Thymus (tissue), 11 donors: ENCODE measurements around the gene SPAAR. TPM values are rescaled to one million over a fixed set of nuclear protein-coding genes. Genes with fewer than 3 reads are reported as not detected.
"Not testable (repeated sequence)": the region's sequence is repeated elsewhere in the genome, so short reads cannot be mapped to it uniquely, and the experiment has no call there.

Experiments used
- DNase-seq, 9 donors: peaks; one replicate each; pipeline ENCODE4 v3.0.0-alpha.2; 2013; ENCODE audit warnings: low spot score in 9 of 9, low read depth in 6 of 9, missing footprints in 1 of 9
- H3K27ac ChIP-seq, 2 donors: one replicate each; pipeline ENCODE4 v1.5.1; 2013; ENCODE audit warnings: control low read depth in 1 of 2, low read depth in 1 of 2, low read length in 1 of 2, mild to moderate bottlenecking in 1 of 2, moderate library complexity in 1 of 2
- H3K27me3 ChIP-seq, 2 donors: one replicate each; pipeline ENCODE4 v1.5.1; 2013; ENCODE audit warnings: low read length in 1 of 2; ENCODE audit not compliant: control insufficient read depth in 2 of 2, insufficient read depth in 1 of 2
- H3K36me3 ChIP-seq, 2 donors: one replicate each; pipeline ENCODE4 v1.5.1; 2013; ENCODE audit warnings: low read length in 1 of 2, mild to moderate bottlenecking in 1 of 2, moderate library complexity in 1 of 2; ENCODE audit not compliant: control insufficient read depth in 2 of 2, insufficient read depth in 2 of 2
- H3K4me1 ChIP-seq, 2 donors: one replicate each; pipeline ENCODE4 v1.5.1; 2013; ENCODE audit warnings: low read length in 2 of 2; ENCODE audit not compliant: control insufficient read depth in 2 of 2, insufficient read depth in 2 of 2
- H3K4me3 ChIP-seq, 2 donors: one replicate each; pipeline ENCODE4 v1.5.1; 2013; ENCODE audit warnings: low read length in 2 of 2, control low read depth in 1 of 2, mild to moderate bottlenecking in 1 of 2
- H3K9me3 ChIP-seq, 2 donors: one replicate each; pipeline ENCODE4 v1.5.1; 2013; ENCODE audit warnings: low read length in 1 of 2, mild to moderate bottlenecking in 1 of 2; ENCODE audit not compliant: control insufficient read depth in 2 of 2, insufficient read depth in 1 of 2
- WGBS: extraction: QIAGEN DNeasy Blood & Tissue Kit; methylation state at CpG from one replicate; pipeline ENCODE4 v1.1.7; 2013; 5-methylcytosine and 5-hydroxymethylcytosine counted together
- polyA plus RNA-seq: library from polyadenylated mRNA; stranded (reverse); fragments of 200-250 nt; gene quantifications from one replicate; pipeline ENCODE4 v1.2.3, GENCODE V29; 2013
- total RNA-seq: library from RNA; stranded (reverse); fragments of 120-200 nt; gene quantifications from one replicate; pipeline ENCODE4 v1.2.4, GENCODE V29; 2013
- donor health status: healthy.

The SPAAR gene
- total and polyA plus RNA-seq, 2 donors: 0.09 to 1.2 TPM

DNA sequence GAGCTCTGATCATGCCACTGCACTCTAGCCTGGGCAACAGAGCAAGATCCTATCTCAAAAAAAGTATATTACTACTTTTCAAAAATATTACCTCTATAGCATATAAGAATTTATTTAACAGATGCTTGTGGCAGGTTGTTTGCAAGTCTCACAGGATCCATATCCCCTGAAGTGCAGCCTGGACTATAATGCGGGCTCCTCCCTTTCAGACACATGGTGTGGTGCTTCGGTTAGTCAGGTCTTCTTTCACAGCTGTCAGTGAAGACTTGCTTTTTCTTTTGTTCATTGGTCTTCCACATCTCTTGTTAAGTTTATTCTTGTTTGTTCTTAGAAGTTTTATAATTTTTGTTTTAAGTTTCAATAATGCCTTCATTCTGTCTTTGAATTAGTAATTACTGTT lies 12.7 kb upstream of the SPAAR start:
- Histone ChIP-seq H3K27ac (no peak overlapping the region), H3K4me1 (peaks cover 0 to 5% of the 10 kb centered on the region in 2 donors), H3K9me3 (no peaks in the 10 kb centered on the region), H3K36me3 (no peaks in the 10 kb centered on the region), H3K4me3 (no peak overlapping the region), H3K27me3 (peaks cover 0 to 12% of the 10 kb centered on the region in 2 donors)
- no peak for DNase-seq
- WGBS: over 99% methylated on average over 2 of the region's 2 CpGs

DNA sequence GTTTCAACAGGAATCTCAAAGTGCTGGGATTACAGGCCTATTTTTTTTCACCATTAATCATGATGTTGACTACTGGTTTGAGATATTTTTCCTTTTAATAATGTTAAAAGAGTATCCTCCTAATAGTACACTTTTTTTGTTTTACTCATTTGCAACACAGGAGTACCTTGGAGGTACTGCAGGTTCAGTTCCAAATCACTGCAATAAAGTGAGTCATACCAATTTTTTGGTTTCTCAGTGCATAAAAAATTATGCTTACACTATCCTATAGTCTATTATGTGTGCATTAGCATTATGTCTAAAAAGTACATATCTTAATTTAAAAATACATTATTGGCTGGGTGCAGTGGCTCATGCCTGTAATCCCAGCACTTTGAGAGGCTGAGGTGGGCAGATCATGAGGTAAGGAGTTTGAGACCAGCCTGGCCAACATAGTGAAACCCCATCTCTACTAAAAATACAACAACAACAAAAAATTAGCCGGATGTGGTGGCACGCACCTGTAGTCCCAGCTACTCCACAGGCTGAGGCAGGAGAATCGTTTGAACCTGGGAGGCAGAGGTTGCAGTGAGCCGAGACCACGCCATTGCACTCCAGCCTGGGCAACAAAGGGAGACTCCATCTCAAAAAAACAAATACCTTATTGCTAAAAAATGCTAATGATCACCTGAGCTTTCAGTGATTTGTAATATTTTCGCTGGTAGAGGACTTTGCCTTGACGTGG lies 11.8 kb upstream of the SPAAR start:
- H3K36me3 ChIP-seq, H3K4me1 ChIP-seq, DNase-seq, H3K27me3 ChIP-seq, H3K4me3 ChIP-seq, H3K9me3 ChIP-seq, H3K27ac ChIP-seq: not testable (repeated sequence)
- 87% methylated on average over 7 of the region's 7 CpGs for WGBS

DNA sequence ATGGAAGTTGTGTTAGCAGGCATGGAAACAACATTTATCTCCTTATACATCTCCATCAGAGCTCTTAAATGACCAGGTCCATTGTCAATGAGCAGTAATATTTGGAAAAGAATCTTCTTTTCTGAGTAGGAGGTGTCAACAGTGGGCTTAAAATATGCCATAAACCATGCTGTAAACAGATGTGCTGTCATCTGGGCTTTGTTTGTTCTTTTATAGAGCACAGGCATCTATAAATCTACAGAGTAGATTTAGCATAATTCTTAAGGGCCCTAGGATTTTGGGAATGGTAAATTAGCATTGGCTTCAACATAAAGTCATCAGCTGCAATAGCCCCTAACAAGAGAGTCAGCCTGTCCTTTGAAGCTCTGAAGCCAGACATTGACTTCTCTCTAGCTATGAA lies 11.0 kb upstream of the SPAAR start:
- Histone ChIP-seq H3K27me3 (peaks cover 0 to 2% of the 10 kb centered on the region in 2 donors), H3K36me3 (no peaks in the 10 kb centered on the region), H3K4me1 (peaks cover 0 to 9% of the 10 kb centered on the region in 2 donors), H3K4me3 (no peak overlapping the region), H3K9me3 (no peaks in the 10 kb centered on the region), H3K27ac (no peak overlapping the region)
- no peak for DNase-seq

DNA sequence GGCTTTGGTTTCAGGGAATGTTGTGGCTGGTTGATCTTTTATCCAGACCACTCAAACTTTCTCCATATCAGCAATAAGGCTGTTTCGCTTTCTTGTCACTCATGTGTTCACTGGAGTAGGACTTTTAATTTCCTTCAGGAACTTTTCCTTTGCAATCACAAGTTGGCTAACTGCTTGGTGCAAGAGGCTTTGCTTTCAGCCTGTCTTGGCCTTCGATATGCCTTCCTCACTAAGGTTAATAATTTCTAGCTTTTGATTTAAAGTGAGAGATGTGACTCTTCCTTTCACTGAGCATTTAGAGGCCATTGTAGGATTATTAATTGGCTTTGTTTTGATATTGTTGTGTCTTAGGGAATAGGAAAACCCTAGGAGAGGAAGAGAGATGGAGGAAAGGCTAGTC lies 10.3 kb upstream of the SPAAR start:
- DNase-seq: no peak

DNA sequence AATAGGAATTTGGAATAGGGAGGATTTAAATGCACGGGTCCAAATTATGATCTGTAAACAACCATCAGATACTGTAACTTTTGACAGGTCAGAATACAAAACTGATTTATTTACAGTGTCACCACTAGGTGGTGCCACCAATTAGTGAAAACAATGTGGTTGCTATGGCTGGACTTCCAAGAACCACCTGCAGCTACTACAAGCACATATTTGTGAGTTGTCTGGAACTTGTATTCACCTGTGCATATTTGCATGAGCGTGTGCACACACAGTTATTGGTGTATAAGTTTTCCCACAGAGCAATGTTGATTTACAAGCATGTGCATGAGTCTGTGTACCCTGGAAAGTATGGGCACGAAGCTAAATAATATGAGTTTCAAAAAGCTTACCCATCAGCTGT lies 6.2 kb upstream of the SPAAR start:
- Histone ChIP-seq H3K27me3 (no peaks in the 10 kb centered on the region), H3K36me3 (no peaks in the 10 kb centered on the region), H3K4me1 (peaks cover under 1 to 41% of the 10 kb centered on the region in 2 donors), H3K4me3 (no peak overlapping the region), H3K27ac (no peak overlapping the region), H3K9me3 (no peaks in the 10 kb centered on the region)
- WGBS: 38% methylated on average over 3 of the region's 3 CpGs
- peak in 8 of 9 donors; percentile 35 to 82 (median 64) for DNase-seq

More for the DNA sequence above, 10.3 kb upstream of the SPAAR start:
- Histone ChIP-seq H3K9me3 (no peaks in the 10 kb centered on the region), H3K27ac (no peak overlapping the region), H3K4me1 (peaks cover 0 to 12% of the 10 kb centered on the region in 2 donors), H3K36me3 (no peaks in the 10 kb centered on the region), H3K27me3 (peaks cover 0 to 1% of the 10 kb centered on the region in 2 donors), H3K4me3 (no peak overlapping the region)
- WGBS: 97% methylated on average over 2 of the region's 2 CpGs

DNA sequence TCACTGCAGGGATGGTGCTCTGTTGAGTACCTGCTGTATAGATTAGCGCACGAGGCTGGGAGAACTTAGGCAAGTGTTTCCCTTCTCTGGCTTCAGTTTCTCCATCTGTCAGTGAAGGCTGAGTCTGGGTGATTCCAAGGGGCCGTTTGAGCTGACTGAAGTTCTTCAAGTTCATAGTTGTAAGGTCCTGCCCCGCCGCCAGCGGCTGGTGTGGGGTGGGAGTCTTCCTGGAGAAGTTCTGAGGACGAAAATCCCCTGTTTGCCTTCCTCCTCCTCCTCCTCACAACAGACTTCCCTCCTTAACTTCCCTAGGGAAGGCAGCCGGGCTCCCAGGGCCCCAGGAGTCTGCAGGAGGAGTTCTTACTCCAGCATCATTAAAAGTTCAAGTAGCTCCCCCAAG lies 5.0 kb upstream of the SPAAR start:
- Histone ChIP-seq H3K27ac (no peak overlapping the region), H3K4me1 (peaks cover 7 to 54% of the 10 kb centered on the region in 2 donors), H3K9me3 (no peaks in the 10 kb centered on the region), H3K4me3 (no peak overlapping the region), H3K36me3 (no peaks in the 10 kb centered on the region), H3K27me3 (no peaks in the 10 kb centered on the region)
- 92% methylated on average over 8 of the region's 8 CpGs for WGBS
- no peak for DNase-seq

DNA sequence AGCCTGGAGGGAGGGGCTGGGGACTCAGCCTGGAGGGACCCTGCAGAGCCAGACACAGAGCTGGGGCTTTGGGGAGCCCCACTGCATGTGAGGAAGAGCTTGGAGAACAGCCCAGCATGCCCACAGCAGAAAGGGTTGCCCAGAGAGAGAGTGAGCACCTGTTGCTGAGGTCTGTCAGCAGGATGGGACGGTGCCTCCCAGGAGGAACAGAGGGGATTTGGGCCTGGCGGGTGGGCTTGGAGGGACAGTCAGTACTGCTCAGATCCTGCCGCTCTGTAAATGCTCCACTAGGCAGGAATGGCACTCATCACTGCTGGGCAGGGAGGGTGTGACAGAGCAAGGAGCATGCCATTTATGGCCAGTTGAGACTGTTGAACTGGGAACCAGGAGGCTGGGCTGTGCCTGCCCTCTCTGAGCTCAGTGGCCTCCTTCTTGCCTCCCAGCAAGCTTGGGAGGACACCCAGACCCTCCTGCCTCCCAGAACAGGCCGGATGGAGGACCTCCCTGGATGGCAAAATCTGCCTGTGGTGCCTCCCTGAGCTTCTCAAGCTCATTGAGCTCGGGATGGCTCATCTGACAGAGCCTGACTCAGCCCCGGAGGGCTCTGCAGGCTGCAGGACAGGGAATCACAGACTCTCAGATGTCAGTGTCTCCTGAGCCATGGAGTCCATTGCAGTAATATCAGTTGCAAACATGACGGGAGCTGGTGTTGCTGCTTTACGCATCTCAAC lies 4.1 kb upstream of the SPAAR start:
- Histone ChIP-seq H3K36me3 (no peaks in the 10 kb centered on the region), H3K27me3 (no peaks in the 10 kb centered on the region), H3K27ac (no peak overlapping the region), H3K4me1 (peaks cover 7 to 61% of the 10 kb centered on the region in 2 donors), H3K9me3 (no peaks in the 10 kb centered on the region), H3K4me3 (no peak overlapping the region)
- no peak for DNase-seq
- WGBS: 90% methylated on average over 8 of the region's 8 CpGs

DNA sequence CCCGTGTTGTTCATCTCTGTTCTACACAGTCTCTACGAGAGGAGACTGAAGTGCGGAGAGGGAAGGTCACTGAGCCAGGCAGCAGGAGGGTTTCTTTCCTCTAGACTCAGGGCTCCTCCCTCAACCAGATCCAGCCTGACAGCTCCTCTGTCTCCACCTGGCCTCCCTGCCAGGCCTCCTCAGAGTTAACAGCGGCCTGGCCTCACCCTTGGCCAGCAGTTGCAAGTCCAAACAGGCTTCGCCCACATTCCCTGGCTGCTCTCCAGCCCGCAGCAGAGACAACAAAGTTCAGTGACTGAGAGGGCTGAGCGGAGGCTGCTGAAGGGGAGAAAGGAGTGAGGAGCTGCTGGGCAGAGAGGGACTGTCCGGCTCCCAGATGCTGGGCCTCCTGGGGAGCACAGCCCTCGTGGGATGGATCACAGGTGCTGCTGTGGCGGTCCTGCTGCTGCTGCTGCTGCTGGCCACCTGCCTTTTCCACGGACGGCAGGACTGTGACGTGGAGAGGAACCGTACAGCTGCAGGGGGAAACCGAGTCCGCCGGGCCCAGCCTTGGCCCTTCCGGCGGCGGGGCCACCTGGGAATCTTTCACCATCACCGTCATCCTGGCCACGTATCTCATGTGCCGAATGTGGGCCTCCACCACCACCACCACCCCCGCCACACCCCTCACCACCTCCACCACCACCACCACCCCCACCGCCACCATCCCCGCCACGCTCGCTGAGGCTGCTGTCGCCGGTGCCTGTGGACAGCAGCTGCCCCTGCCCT lies 3.2 kb upstream of the SPAAR start, which contains the start of gene HRCT1:
Gene HRCT1, plus strand, starts transcription at position 291 of the 768 bp plus-strand sequence. Its CDS starts 86 bp downstream, at position 377.
- DNase-seq: no peak
- Histone ChIP-seq H3K27ac (peak within 1 kb of the TSS in 1 of 2 donors; percentile 64), H3K4me1 (peaks cover 7 to 70% of the 10 kb centered on the region in 2 donors), H3K36me3 (no peaks in the 10 kb centered on the region), H3K4me3 (no peak within 1 kb of the TSS), H3K9me3 (no peaks in the 10 kb centered on the region), H3K27me3 (no peaks in the 10 kb centered on the region)
- WGBS: 94% methylated on average over 30 of the region's 30 CpGs
